Dermis microvascular lymphatic vessel endothelial cell (primary cell): ENCODE measurements around the gene RAI2. TPM values are rescaled to one million over a fixed set of nuclear protein-coding genes. Genes with fewer than 3 reads are reported as not detected.
"Not testable (repeated sequence)": the region's sequence is repeated elsewhere in the genome, so short reads cannot be mapped to it uniquely, and the experiment has no call there.

ENCODE experiments used
- DNase-seq, 2 donors: peaks; one replicate each; pipeline versions ENCODE4 v3.0.0 to v3.0.0-alpha.2; 2010; ENCODE audit warnings: low read depth in 2 of 2
- total RNA-seq: library from RNA; depleted of rRNA; stranded (reverse); fragments of >200 nt; gene quantifications from 2 replicates; pipeline ENCODE4 v1.2.1, GENCODE V29; 2014

RAI2 gene
- total RNA-seq, 1 donor from 2014 or later, result 1.2 TPM

DNA sequence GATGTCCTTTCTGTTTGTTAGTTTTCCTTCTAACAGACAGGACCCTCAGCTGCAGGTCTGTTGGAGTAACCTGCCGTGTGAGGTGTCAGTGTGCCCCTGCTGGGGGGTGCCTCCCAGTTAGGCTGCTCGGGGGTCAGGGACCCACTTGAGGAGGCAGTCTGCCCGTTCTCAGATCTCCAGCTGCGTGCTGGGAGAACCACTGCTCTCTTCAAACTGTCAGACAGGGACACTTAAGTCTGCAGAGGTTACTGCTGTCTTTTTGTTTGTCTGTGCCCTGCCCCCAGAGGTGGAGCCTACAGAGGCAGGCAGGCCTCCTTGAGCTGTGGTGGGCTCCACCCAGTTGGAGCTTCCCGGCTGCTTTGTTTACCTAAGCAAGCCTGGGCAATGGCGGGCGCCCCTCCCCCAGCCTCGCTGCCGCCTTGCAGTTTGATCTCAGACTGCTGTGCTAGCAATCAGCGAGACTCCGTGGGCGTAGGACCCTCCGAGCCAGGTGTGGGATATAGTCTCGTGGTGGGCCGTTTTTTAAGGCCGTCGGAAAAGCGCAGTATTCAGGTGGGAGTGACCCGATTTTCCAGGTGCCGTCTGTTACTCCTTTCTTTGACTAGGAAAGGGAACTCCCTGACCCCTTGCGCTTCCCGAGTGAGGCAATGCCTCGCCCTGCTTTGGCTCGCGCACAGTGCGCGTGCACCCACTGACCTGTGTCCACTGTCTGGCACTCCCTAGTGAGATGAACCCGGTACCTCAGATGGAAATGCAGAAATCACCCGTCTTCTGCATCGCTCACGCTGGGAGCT lies 74.3 kb downstream of the RAI2 start:
- DNase-seq, result not testable (repeated sequence)

DNA sequence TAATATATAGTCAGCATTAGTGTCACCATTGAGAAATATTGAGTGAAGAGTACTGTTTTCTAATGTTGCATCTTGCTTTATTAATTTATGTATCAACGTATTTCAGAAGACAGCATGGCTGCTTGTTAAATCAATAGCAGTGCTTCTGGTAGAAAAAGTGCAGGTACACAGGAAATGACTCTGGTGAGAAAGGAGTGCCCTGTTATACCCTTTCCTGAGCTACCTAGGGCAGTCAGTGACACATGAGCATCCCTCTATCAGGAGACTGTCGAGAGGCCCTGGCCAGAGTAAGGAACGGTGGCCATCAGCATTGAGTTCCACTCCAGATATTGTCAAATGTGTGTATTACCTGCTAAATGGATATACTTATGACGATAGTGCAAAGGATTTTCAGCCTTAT lies 81.7 kb downstream of the RAI2 start:
- DNase-seq, result no peak

DNA sequence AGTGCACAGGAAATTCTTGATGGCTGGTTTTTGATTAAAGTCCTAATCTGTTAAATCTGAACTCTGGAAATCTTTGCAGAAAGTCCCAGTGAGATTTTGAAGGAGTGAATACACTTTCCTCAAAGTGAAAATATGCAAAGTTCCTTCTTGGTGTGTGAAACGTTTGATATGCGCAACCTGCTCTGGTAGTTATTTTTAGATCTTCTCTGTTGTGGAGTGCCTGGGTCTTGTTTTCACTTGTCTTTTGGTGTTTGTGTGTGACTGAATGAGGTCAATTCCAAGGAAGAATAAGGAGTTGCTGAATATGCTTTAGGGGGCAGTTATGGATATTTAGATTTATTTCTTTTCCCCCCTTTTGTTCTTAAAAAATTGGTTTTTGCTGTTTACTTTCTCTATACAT lies 82.1 kb downstream of the RAI2 start:
- DNase-seq, result no peak

DNA sequence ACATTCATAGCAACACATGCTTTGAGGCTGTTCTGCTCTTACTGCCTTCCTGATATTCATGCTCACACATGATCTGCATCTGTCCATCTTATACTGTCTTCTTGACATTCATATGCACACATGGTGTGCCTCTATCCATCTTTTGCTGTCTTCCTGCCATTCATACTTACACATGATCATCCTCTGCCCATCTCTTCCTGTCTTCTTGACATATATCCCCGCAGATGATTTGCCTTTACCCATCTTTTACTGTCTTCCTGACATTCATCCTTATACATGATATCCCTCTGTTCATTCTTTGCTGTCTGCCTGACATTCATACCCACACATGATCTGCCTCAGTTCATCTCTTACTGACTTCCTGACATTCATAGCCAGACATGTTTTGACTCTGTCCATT lies 87.0 kb downstream of the RAI2 start:
- no peak for DNase-seq

DNA sequence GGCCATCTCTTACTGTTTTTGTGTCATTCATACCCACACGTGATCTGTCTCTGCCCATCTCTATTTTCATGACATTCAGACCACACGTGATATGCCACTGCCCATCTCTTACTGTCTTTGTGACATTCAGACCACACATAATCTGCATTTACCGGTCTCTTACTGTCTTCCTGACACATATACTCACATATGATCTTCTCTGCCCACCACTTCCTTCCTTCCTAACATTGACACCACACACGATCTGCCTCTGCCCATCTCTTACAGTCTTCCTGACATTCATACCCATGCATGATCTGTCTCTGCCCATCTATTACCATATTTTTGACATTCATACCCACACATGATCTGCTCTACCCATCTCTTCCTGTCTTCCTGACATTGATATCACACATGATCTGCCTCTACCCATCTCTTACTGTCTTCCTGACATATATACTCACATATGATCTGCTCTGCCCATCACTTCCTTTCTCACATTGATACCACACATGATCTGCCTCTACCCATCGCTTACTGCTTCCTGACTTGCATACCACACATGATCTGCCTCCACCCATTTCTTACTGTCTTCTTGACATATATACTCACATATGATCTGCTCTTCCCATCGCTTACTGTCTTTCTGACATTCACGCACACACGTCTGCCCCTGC lies 87.7 kb downstream of the RAI2 start:
- no peak for DNase-seq

DNA sequence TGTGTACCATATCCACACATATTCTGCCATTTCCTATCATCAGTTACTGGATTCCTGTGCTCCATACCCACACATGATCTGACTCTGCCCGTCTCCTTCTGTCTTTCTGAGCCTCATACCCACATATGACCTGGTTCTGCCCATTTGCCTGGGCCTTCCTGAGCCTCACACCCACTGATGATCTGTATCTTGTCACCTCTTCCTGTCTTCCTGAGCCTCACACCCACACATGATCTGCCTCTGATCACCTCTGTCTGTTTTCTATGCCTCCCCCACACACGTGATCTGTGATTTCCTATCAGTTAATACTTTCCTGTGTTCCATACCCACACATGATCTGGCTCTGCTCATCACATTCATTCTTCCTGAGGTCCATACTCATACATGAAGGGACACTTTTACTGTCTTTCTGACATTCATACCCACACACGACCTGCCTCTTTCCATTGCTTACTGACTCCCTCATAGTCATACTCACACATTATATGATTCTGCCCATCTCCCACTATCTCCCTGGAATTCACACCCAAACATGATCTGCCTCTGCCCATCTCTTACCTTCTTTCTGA lies 91.3 kb downstream of the RAI2 start:
- no peak for DNase-seq

DNA sequence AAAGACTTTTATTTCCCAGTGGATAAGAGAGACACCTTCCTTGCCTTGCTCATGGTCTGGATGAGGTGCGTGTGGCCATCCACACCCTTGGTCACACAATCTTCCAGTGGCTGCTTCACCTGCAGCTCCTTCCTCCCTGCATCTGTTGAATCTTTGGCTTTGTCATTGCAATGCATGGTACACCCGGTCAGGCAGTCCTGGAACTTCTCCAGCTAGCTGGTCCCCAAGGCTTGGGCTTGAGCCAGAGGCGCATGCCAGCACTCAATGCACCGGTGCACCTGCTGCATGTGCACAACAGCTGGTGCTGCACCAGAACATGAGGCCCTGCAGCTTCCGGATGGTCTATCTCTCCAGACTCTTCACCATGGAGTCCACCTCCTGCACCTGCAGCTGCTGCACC lies 92.1 kb downstream of the RAI2 start:
- no peak for DNase-seq

DNA sequence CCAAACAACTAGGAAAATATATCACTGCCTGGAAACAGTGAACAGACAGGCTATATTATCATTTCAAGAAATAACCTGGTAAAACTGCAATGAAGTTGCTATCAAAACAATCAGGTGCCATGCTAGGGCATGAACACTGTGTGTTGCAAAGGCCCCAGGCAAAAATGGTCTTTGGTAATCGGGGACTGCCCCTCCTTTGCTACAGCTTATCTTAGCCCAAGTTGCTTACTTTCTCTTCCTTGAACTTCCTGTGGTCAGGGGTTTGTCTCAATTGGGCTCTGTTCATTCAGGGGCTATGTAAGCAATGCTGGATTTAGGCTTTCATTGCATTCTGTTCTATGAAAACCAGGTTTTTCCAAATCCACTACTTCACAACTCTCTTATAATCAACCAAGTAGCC lies 93.4 kb downstream of the RAI2 start:
- no peak for DNase-seq

DNA sequence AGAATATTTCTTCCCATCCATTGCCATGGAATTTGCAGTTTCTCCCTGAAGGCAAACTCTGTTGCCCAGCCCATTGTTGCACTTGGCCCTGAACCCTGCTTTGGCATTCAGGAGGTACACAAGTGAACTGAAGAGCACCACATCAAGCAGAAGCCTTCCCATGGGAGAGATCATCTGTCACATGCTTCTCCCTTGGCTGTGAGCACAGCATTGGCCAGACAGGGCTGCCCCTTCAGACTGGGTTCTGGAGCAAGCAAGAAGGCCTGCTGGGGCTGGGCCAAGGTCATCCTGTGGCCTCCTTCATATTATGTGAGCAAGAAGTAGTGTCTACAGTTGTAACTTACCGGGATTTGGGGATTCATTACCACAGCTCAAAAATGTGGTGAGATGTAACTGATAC lies 101.1 kb downstream of the RAI2 start:
- DNase-seq, result no peak

DNA sequence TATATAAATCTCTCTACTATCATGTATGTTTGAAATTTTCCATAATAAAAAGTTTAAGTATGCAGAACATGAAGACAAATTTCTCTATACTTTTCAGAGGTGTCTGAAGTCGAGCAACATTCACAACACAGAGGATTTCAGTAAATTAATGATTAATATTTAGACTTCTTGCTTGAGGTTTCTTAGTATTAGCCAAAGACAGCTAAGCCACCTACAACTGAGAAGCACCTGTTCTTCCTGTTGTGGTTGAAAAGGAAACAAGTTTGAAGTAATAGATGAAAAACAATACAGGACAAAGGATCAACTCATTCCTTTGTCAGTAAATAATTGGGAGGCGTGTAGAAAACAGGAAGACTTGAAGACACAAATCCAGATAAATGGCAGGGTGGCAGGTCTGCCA lies 102.7 kb downstream of the RAI2 start:
- no peak for DNase-seq

DNA sequence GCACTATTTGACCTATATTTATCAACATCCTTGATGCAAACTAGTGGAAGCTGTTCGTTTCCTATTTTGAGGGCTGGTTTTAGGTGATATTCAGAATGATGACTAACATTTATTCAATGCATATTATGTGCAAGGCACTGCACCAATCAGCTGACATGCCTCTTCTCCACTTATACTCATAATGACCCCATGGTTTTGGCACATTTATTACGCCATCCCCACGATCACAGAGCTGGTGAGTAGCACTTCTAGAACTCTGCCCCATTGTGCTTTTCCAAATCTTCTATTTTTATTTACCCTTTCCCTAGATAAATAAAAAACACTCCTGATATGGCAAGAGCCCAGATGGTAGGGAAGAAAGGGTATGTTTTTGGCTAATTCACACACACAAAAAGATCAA lies 110.7 kb downstream of the RAI2 start:
- no peak for DNase-seq

Other genes starting within 250 kb of the RAI2 start
- gene SCML1, start 123.8 kb downstream of the RAI2 start, total RNA-seq, result 4.7 and 6.7 TPM in 2 replicates